Calu3 (cell line): ENCODE results near the gene DOC2B. TPM values are rescaled to one million over a fixed set of nuclear protein-coding genes. Genes with fewer than 3 reads are reported as not detected.
"Not testable (repeated sequence)": the region's sequence is repeated elsewhere in the genome, so short reads cannot be mapped to it uniquely, and the experiment has no call there.

Experiments
- BruUV-seq: library from RNA; stranded (reverse); fragments of 400-500 nt; replicated peaks from 2 replicates; lab custom pipeline; 2021; lab: Mats Ljungman, UMichigan
- CTCF ChIA-PET: fragments of 300-600 bp; sonication (Branson Sonifier 250); formaldehyde crosslinking; loops from one replicate; lab custom pipeline; 2022; ENCODE audit warnings: antibody characterized with exemption; lab: Charles Lee
- DNase-seq: peaks from one replicate; pipeline ENCODE4 v3.0.0; 2022
- H3K27ac Mint-ChIP-seq: one replicate; pipeline ENCODE4 v1.8.0; 2022; ENCODE audit warnings: mixed read lengths; ENCODE audit not compliant: unreplicated experiment
- H3K27me3 Mint-ChIP-seq: one replicate; pipeline ENCODE4 v1.8.0; 2022; ENCODE audit warnings: mixed read lengths; ENCODE audit not compliant: unreplicated experiment
- H3K36me3 Mint-ChIP-seq: one replicate; pipeline ENCODE4 v1.8.0; 2022; ENCODE audit warnings: mild to moderate bottlenecking, moderate library complexity, mixed read lengths; ENCODE audit not compliant: insufficient read depth, unreplicated experiment
- H3K4me1 Mint-ChIP-seq: one replicate; pipeline ENCODE4 v1.8.0; 2022; ENCODE audit warnings: mild to moderate bottlenecking, low read depth, mixed read lengths; ENCODE audit not compliant: unreplicated experiment
- H3K4me3 Mint-ChIP-seq: one replicate; pipeline ENCODE4 v1.8.0; 2022; ENCODE audit warnings: mild to moderate bottlenecking, low read depth, moderate library complexity, mixed read lengths; ENCODE audit not compliant: unreplicated experiment
- H3K9me3 Mint-ChIP-seq: one replicate; pipeline ENCODE4 v1.8.0; 2022; ENCODE audit warnings: low read depth, mixed read lengths; ENCODE audit not compliant: unreplicated experiment
- CTCF ChIP-seq: fragments of 200-600 bp; IDR thresholded peaks from one replicate; pipeline ENCODE4 v1.8.0; 2022; ENCODE audit warnings: antibody characterized with exemption; ENCODE audit not compliant: unreplicated experiment
- intact Hi-C: fragments of 100-400 bp; cut with micrococcal nuclease; formaldehyde crosslinking; loops from one replicate; pipeline ENCODE4 v1.10.0; 2022; ENCODE audit not compliant: unreplicated experiment
- total RNA-seq: library from RNA; stranded (reverse); gene quantifications from 2 replicates; pipeline ENCODE4 v1.2.3, GENCODE V29; 2022

Gene DOC2B
- total RNA-seq, 1 experiment from 2014 or later = 0.24 TPM

GRCh38 chr17:142876-143784, 38.3 kb downstream of the DOC2B start:
- DNase-seq = no peak
- H3K36me3 Mint-ChIP-seq = no peaks in the 10 kb centered on the region
- CTCF ChIA-PET = no interaction called here
- no peak for TF ChIP-seq CTCF
- no peaks in the 10 kb centered on the region for H3K4me1 Mint-ChIP-seq
- peaks cover 13% of the 10 kb centered on the region for H3K27me3 Mint-ChIP-seq
- no peak overlapping the region for H3K4me3 Mint-ChIP-seq
- H3K27ac Mint-ChIP-seq = no peak overlapping the region
- BruUV-seq = no TSS peak
- H3K9me3 Mint-ChIP-seq = no peaks in the 10 kb centered on the region
- intact Hi-C loops = loop anchor here (5.0 kb wide), 1 partner anchor 244 kb away; no protein-coding TSS in a partner anchor

GRCh38 chr17:142102-142661, 39.3 kb downstream of the DOC2B start:
- no peaks in the 10 kb centered on the region for H3K4me1 Mint-ChIP-seq
- H3K36me3 Mint-ChIP-seq = no peaks in the 10 kb centered on the region
- no peaks in the 10 kb centered on the region for H3K9me3 Mint-ChIP-seq
- no peak for DNase-seq
- H3K27ac Mint-ChIP-seq = no peak overlapping the region
- no peak overlapping the region for H3K4me3 Mint-ChIP-seq
- intact Hi-C loops = loop anchor here (5.0 kb wide), 1 partner anchor 245 kb away; no protein-coding TSS in a partner anchor
- no TSS peak for BruUV-seq
- TF ChIP-seq CTCF = no peak
- peaks cover 13% of the 10 kb centered on the region for H3K27me3 Mint-ChIP-seq
- CTCF ChIA-PET = no interaction called here

- H3K36me3 Mint-ChIP-seq, DNase-seq, BruUV-seq, H3K4me3 Mint-ChIP-seq, H3K4me1 Mint-ChIP-seq, H3K9me3 Mint-ChIP-seq, H3K27ac Mint-ChIP-seq, CTCF ChIA-PET: not testable (repeated sequence)
- H3K27me3 Mint-ChIP-seq = peaks cover 13% of the 10 kb centered on the region
- intact Hi-C loops = loop anchor here (5.0 kb wide), 1 partner anchor 248 kb away; no protein-coding TSS in a partner anchor
These were observed 41.8 kb downstream of the DOC2B start for GRCh38 chr17:139401-140205.

GRCh38 chr17:137166-137807, 44.2 kb downstream of the DOC2B start, which contains the start of gene SCGB1C2:
Gene SCGB1C2 (plus strand): TSS chr17:137569. CDS start chr17:137591, 22 bp downstream.
- intact Hi-C loops, H3K36me3 Mint-ChIP-seq, BruUV-seq, H3K4me1 Mint-ChIP-seq, CTCF ChIA-PET, H3K9me3 Mint-ChIP-seq, DNase-seq, H3K27ac Mint-ChIP-seq, H3K4me3 Mint-ChIP-seq: not testable (repeated sequence)
- H3K27me3 Mint-ChIP-seq = peaks cover 13% of the 10 kb centered on the region
